ENCODE results near the gene SV2C.
A peak's percentile ranks its signal among the peaks of the same experiment; 100 is the strongest.

SV2C gene

GRCh38 chr5:76166886-76167576, 83.8 kb downstream of the SV2C start:
- DNase-seq = no peak

GRCh38 chr5:76169146-76169905, 86.1 kb downstream of the SV2C start:
- no peak for DNase-seq

- DNase-seq = no peak
These were observed 90.9 kb downstream of the SV2C start for GRCh38 chr5:76174101-76174500.

- DNase-seq = peak; percentile 43
These were observed 92.0 kb downstream of the SV2C start for GRCh38 chr5:76175051-76175666.

- DNase-seq = no peak
These were observed 92.7 kb downstream of the SV2C start for GRCh38 chr5:76175821-76176403.

GRCh38 chr5:76177978-76178377, 94.8 kb downstream of the SV2C start:
- DNase-seq = no peak

GRCh38 chr5:76178913-76179312, 95.7 kb downstream of the SV2C start:
- DNase-seq = no peak

GRCh38 chr5:76180814-76181805, 97.9 kb downstream of the SV2C start:
- no peak for DNase-seq

- DNase-seq = no peak
These were observed 104.2 kb downstream of the SV2C start for GRCh38 chr5:76187386-76187785.

GRCh38 chr5:76190356-76190755, 107.2 kb downstream of the SV2C start:
- DNase-seq = no peak

- no peak for DNase-seq
These were observed 109.7 kb downstream of the SV2C start for GRCh38 chr5:76192837-76193236.

- DNase-seq = no peak
These were observed 110.5 kb downstream of the SV2C start for GRCh38 chr5:76193635-76194034.

- no peak for DNase-seq
These were observed 111.2 kb downstream of the SV2C start for GRCh38 chr5:76194340-76194739.

- DNase-seq = no peak
These were observed 113.3 kb downstream of the SV2C start for GRCh38 chr5:76196457-76196856.

GRCh38 chr5:76196886-76197489, 113.8 kb downstream of the SV2C start:
- DNase-seq = no peak

GRCh38 chr5:76197726-76198125, 114.5 kb downstream of the SV2C start:
- DNase-seq = no peak

GRCh38 chr5:76199336-76200318, 116.4 kb downstream of the SV2C start:
- no peak for DNase-seq

- DNase-seq = no peak
These were observed 119.0 kb downstream of the SV2C start for GRCh38 chr5:76202182-76202581.

- DNase-seq = no peak
These were observed 121.0 kb downstream of the SV2C start for GRCh38 chr5:76204191-76204590.

GRCh38 chr5:76204713-76205112, 121.5 kb downstream of the SV2C start:
- DNase-seq = no peak

- DNase-seq = no peak
These were observed 123.9 kb downstream of the SV2C start for GRCh38 chr5:76207120-76207519.

Data from stimulated activated CD4-positive, alpha-beta T cell treated with anti-CD3 and anti-CD28 coated beads, Interleukin-4, amount 100 ng/mL, for 1 hour (primary cell).